AG04449 (cell line): ENCODE results near the gene LRRFIP1.
"Not testable (repeated sequence)": the region's sequence is repeated elsewhere in the genome, so short reads cannot be mapped to it uniquely, and the experiment has no call there.

Experiments used
- CTCF ChIA-PET: fragments of 350-600 bp; formaldehyde crosslinking; extraction: SDS; loops from one replicate; lab custom pipeline; 2021; ENCODE audit warnings: antibody characterized with exemption; lab: Yijun Ruan, JAX
- POLR2A ChIA-PET: fragments of 400-600, 350-600 bp; formaldehyde crosslinking; extraction: SDS; loops from one replicate; lab custom pipeline; 2020; ENCODE audit warnings: antibody characterized with exemption, inconsistent platforms; lab: Yijun Ruan, JAX
- DNase-seq: peaks from one replicate; pipeline ENCODE4 v3.0.0-alpha.2; 2010; ENCODE audit warnings: low read depth, low spot score
- H3K4me3 ChIP-seq: 2 replicates; pipeline ENCODE4 v1.5.1; 2011; ENCODE audit warnings: low read depth, mild to moderate bottlenecking, control low read depth, low read length
- CTCF ChIP-seq: IDR thresholded peaks from one replicate; pipeline ENCODE4 v1.5.1; 2011; ENCODE audit warnings: mild to moderate bottlenecking, moderate library complexity, low read length, control low read depth, inconsistent platforms; ENCODE audit not compliant: insufficient read depth; ENCODE audit errors: missing control alignments

Gene LRRFIP1

GRCh38 chr2:237686659-237687136, 59.3 kb downstream of the LRRFIP1 start:
- no peak for DNase-seq
- TF ChIP-seq CTCF: peak; percentile 43
- no peak overlapping the region for H3K4me3 ChIP-seq
- POLR2A ChIA-PET: interaction anchor here (0.6 to 4.4 kb wide), 2 partner anchors 14 to 17 kb away, joined by 4 to 40 read pairs; no protein-coding TSS in a partner anchor
- CTCF ChIA-PET: interaction anchor here (0.7 to 8.3 kb wide), 10 partner anchors 9 to 211 kb away, joined by 3 to 87 read pairs (median 4); no protein-coding TSS in a partner anchor

- no peak overlapping the region for H3K4me3 ChIP-seq
- TF ChIP-seq CTCF: no peak
- ChIA-PET CTCF (interaction anchor here (0.6 to 8.3 kb wide), 6 partner anchors 10 to 175 kb away, joined by 3 to 87 read pairs (median 8); no protein-coding TSS in a partner anchor), POLR2A (interaction anchor here (0.8 to 4.4 kb wide), 5 partner anchors 10 to 56 kb away, joined by 3 to 40 read pairs (median 6); no protein-coding TSS in a partner anchor)
- no peak for DNase-seq
These were observed 60.7 kb downstream of the LRRFIP1 start for GRCh38 chr2:237688081-237688480.

- CTCF ChIA-PET: interaction anchor here (1.2 to 8.3 kb wide), 5 partner anchors 11 to 177 kb away, joined by 3 to 87 read pairs (median 11); no protein-coding TSS in a partner anchor
- H3K4me3 ChIP-seq, DNase-seq: not testable (repeated sequence)
- POLR2A ChIA-PET: interaction anchor here (1.8 kb wide), 1 partner anchor 19 kb away, joined by 4 read pairs; no protein-coding TSS in a partner anchor
These were observed 61.2 kb downstream of the LRRFIP1 start for GRCh38 chr2:237688541-237688940.

- TF ChIP-seq CTCF: no peak
- H3K4me3 ChIP-seq: no peak overlapping the region
- CTCF ChIA-PET: interaction anchor here (1.2 to 8.3 kb wide), 7 partner anchors 11 to 178 kb away, joined by 3 to 87 read pairs (median 11); no protein-coding TSS in a partner anchor
- POLR2A ChIA-PET: interaction anchor here (1.8 kb wide), 1 partner anchor 20 kb away, joined by 4 read pairs; no protein-coding TSS in a partner anchor
- no peak for DNase-seq
These were observed 62.1 kb downstream of the LRRFIP1 start for GRCh38 chr2:237689336-237690131.

- POLR2A ChIA-PET: no interaction called here
- CTCF ChIA-PET: interaction anchor here (1.0 to 8.3 kb wide), 6 partner anchors 9 to 178 kb away, joined by 3 to 87 read pairs (median 8); no protein-coding TSS in a partner anchor
These were observed 63.9 kb downstream of the LRRFIP1 start for GRCh38 chr2:237691029-237691907.

More at GRCh38 chr2:237691029-237691907, 63.9 kb downstream of the LRRFIP1 start:
- no peak for DNase-seq
- TF ChIP-seq CTCF: no peak
- H3K4me3 ChIP-seq: peak overlapping the region; percentile 62
